LNCaP clone FGC (cell line): ENCODE data around the gene BRIP1.

Source experiments
- DNase-seq: peaks from one replicate; pipeline ENCODE4 v3.0.0-alpha.2; 2011; ENCODE audit warnings: low read depth
- H3K4me3 ChIP-seq: 2 replicates; pipeline ENCODE4 v1.5.1; 2011; ENCODE audit warnings: mild to moderate bottlenecking, low read depth, low read length, control low read depth
- TF ChIP-seq, protein P1 (sequence below): IDR thresholded peaks from 2 replicates; pipeline ENCODE4 v1.5.1; 2012; ENCODE audit warnings: mild to moderate bottlenecking; ENCODE audit not compliant: control insufficient read depth, insufficient read depth; ENCODE audit errors: extremely low read depth

Gene BRIP1

DNA sequence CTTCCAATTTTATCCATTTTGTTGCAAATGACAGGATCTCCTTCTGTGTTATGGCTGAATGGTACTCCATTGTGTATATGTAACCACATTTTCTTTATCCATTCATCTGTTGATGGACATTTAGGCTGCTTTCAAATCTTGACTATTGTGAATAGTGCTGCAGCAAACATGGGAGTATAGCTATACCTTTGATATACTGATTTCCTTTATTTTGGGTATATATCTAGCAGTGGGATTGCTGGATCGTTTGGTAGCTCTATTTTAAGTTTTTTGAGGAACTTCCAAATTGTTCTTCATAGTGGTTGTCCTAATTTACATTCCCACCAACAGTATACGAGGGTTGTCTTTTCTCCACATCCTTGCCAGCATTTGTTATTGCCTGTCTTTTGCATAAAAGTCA, 67.8 kb downstream of the BRIP1 start:
- TF ChIP-seq, protein P1, sequence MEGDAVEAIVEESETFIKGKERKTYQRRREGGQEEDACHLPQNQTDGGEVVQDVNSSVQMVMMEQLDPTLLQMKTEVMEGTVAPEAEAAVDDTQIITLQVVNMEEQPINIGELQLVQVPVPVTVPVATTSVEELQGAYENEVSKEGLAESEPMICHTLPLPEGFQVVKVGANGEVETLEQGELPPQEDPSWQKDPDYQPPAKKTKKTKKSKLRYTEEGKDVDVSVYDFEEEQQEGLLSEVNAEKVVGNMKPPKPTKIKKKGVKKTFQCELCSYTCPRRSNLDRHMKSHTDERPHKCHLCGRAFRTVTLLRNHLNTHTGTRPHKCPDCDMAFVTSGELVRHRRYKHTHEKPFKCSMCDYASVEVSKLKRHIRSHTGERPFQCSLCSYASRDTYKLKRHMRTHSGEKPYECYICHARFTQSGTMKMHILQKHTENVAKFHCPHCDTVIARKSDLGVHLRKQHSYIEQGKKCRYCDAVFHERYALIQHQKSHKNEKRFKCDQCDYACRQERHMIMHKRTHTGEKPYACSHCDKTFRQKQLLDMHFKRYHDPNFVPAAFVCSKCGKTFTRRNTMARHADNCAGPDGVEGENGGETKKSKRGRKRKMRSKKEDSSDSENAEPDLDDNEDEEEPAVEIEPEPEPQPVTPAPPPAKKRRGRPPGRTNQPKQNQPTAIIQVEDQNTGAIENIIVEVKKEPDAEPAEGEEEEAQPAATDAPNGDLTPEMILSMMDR = no peak
- H3K4me3 ChIP-seq = no peak overlapping the region
- no peak for DNase-seq

- DNase-seq = no peak
- TF ChIP-seq, protein P1 = no peak
These were observed 68.5 kb downstream of the BRIP1 start for GRCh38 chr17:61794792-61795191.

DNA sequence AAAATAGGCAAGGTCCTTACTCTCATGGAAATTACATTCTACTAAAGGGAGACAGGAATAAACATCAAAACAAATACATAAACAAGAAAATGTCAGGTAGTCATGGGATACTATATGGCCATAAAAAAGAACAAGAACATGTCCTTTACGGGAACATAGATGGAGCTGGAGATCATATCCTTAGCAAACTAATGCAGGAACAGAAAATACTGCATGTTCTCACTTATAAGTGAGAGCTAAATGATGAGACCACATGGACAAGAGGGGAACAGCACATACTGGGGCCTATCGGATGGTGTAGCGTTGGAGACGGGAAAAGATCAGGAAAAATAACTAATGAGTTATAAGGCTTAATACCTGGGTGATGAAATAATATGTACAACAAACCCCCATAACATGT, 69.1 kb downstream of the BRIP1 start:
- DNase-seq = no peak
- H3K4me3 ChIP-seq = no peak overlapping the region
- TF ChIP-seq, protein P1 = no peak

More at GRCh38 chr17:61794792-61795191, 68.5 kb downstream of the BRIP1 start:
- no peak overlapping the region for H3K4me3 ChIP-seq

DNA sequence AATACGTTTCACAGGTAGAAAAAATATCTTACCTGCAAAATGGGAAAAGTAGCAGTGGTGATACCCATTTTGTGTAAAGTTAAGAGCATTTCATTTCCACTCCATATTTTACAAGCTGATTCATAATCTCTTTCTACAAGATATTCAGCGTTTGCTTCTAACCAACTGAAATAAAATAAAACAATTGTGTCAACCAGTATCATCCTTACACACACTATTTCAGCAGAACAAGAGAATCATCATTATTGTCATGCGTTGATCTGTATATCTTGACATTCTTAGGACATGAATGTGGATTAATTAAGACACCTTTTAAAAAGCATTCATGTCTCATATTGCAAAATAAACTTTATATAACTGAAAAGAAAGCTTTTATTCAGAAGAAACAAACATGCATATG, 69.8 kb downstream of the BRIP1 start:
- no peak for DNase-seq
- TF ChIP-seq, protein P1 = no peak
- H3K4me3 ChIP-seq = no peak overlapping the region

DNA sequence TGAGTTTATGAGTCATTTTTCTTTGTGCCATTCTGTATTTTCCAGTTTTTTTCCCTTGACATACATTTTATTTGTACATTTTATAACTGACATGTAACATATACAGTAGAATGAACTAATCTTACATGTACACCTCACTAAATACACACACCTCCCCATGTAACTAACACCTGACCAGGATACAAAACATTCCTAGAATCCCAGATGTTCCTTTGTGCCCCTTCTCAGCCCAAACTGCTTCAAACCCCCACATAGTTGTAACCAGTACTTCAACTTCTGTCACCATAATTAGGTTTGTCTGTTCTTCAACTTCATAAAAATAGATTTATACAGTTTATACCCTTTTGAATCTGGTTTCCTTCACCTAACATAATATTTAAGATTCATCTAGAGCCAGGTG, 73.5 kb downstream of the BRIP1 start:
- DNase-seq = no peak
- H3K4me3 ChIP-seq = no peak overlapping the region
- TF ChIP-seq, protein P1 = no peak

DNA sequence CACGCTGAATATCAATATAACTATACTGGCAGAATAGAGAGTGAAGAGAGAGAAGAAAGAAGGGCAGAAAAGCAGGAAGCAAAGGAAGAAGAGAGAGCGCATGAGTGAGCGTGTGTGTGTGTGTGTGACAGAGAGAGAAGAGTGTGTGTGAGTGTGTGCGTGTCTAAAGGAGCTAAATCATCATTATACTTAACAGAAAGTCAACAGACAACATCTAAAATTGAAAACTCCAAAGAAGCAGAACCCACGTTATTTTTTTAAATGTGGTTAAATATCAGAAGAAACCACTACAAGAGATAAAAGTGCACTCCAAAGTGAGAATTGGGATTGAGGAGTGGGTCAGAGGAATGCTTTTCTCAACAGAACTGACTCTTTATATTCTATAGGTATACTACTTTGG, 77.2 kb downstream of the BRIP1 start:
- TF ChIP-seq, protein P1 = no peak
- no peak for DNase-seq
- H3K4me3 ChIP-seq = no peak overlapping the region

DNA sequence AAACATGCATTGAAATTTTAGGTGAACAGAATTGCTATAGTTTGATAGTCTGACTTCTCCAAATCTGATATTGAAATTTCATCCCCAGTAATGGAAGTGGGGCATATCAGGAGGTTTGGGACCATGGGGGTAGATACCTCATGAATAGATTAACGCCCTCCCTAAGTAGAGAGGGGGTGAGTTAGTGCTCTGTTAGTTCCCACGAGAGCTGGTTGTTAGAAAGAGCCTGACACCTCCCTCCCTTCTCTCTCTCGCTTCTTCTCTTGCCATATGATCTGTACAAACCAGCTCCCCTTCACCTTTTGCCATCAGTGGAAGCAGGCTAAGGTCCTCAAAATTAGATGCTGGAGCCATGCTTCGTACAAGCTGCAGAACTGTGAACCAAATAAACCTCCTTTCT, 78.8 kb downstream of the BRIP1 start:
- TF ChIP-seq, protein P1 = no peak
- H3K4me3 ChIP-seq = no peak overlapping the region
- DNase-seq = no peak
